BJ (cell line): ENCODE measurements around the gene KCNA10. TPM values are rescaled to one million over a fixed set of nuclear protein-coding genes. Genes with fewer than 3 reads are reported as not detected.

Experiments used
- CTCF ChIA-PET: fragments of 350-600 bp; formaldehyde crosslinking; extraction: SDS; loops from one replicate; lab custom pipeline; 2021; ENCODE audit warnings: antibody characterized with exemption, inconsistent platforms; lab: Yijun Ruan, JAX
- POLR2A ChIA-PET: fragments of 300-600 bp; sonication (Branson Sonifier 250); formaldehyde crosslinking; extraction: SDS; loops from one replicate; lab custom pipeline; 2021; ENCODE audit warnings: antibody characterized with exemption; lab: Charles Lee
- DNase-seq: peaks from one replicate; pipeline ENCODE4 v3.0.0-alpha.2; 2011; ENCODE audit warnings: low read depth
- H3K27me3 ChIP-seq: 2 replicates; pipeline ENCODE4 v1.6.0; 2011; ENCODE audit warnings: low read length; ENCODE audit not compliant: control insufficient read depth, insufficient read depth
- H3K36me3 ChIP-seq: 2 replicates; pipeline ENCODE4 v1.5.1; 2011; ENCODE audit warnings: low read length; ENCODE audit not compliant: control insufficient read depth, insufficient read depth
- H3K4me3 ChIP-seq: 2 replicates; pipeline ENCODE4 v1.5.1; 2011; ENCODE audit warnings: low read depth, mild to moderate bottlenecking, control low read depth, low read length
- polyA plus RNA-seq: library from polyadenylated mRNA; depleted of rRNA; stranded (reverse); fragments of >200 nt; gene quantifications from 2 replicates; pipeline ENCODE4 v1.2.3, GENCODE V29; 2011
- TF ChIP-seq, protein P1 (sequence below): IDR thresholded peaks from 2 replicates; pipeline ENCODE4 v1.5.1; 2011; ENCODE audit warnings: low read depth, mild to moderate bottlenecking, control low read depth, inconsistent platforms, low read length, moderate library complexity; ENCODE audit not compliant: insufficient read depth

The KCNA10 gene
- polyA plus RNA-seq, 1 experiment, result not detected

DNA sequence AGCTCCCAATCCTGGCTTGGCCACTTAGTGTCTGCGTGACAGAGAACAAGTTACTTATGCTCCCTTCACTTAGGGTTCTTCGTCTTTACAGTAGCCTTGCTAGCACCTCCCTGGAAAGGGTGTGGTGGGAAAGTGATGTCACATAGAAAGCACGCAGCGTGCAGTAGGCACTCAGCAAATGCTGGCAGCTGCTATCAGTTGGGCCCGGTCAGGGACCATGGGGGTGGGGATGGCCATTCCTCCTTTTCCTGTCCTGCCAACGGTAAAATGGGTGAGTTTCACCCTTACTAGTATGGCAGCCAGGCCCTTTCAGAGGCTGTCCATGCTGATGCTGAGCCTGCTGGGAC, 6.2 kb upstream of the KCNA10 start:
- ChIA-PET CTCF (interaction anchor here (0.6 to 4.8 kb wide), 9 partner anchors 12 to 696 kb away, joined by 3 to 31 read pairs (median 4); no protein-coding TSS in a partner anchor), POLR2A (no interaction called here)
- peaks cover 13% of the 10 kb centered on the region for H3K27me3 ChIP-seq
- no peak overlapping the region for H3K4me3 ChIP-seq
- no peak for DNase-seq
- TF ChIP-seq, protein P1, sequence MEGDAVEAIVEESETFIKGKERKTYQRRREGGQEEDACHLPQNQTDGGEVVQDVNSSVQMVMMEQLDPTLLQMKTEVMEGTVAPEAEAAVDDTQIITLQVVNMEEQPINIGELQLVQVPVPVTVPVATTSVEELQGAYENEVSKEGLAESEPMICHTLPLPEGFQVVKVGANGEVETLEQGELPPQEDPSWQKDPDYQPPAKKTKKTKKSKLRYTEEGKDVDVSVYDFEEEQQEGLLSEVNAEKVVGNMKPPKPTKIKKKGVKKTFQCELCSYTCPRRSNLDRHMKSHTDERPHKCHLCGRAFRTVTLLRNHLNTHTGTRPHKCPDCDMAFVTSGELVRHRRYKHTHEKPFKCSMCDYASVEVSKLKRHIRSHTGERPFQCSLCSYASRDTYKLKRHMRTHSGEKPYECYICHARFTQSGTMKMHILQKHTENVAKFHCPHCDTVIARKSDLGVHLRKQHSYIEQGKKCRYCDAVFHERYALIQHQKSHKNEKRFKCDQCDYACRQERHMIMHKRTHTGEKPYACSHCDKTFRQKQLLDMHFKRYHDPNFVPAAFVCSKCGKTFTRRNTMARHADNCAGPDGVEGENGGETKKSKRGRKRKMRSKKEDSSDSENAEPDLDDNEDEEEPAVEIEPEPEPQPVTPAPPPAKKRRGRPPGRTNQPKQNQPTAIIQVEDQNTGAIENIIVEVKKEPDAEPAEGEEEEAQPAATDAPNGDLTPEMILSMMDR, result no peak
- no peaks in the 10 kb centered on the region for H3K36me3 ChIP-seq

- no peak for DNase-seq
- Histone ChIP-seq H3K27me3 (peaks cover 14% of the 10 kb centered on the region), H3K36me3 (no peaks in the 10 kb centered on the region), H3K4me3 (no peak overlapping the region)
- ChIA-PET CTCF (interaction anchor here (0.6 to 4.8 kb wide), 19 partner anchors 9 to 696 kb away, joined by 3 to 31 read pairs (median 4); no protein-coding TSS in a partner anchor), POLR2A (no interaction called here)
- TF ChIP-seq, protein P1, result peak; percentile 66
These were observed 5.6 kb upstream of the KCNA10 start for GRCh38 chr1:110524311-110525248.

DNA sequence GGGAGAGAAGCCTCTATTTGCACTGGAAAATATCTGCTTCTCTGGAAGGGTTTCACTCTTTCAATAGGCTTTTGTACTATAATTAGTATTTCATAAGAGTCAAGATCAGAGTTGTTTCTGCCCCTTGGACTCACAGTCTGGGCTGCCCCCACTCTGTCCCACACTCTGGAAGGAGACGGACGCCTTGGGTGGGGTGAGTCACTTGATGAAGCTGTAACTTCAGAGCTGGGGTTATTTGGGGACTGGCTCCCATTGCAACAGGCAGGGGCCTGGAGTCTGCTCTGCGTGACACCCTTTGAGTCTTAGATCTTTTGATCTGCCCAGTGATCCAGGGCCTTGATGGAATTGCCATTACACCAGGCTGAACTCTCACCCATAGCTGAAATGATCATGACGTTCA, 4.0 kb upstream of the KCNA10 start:
- ChIA-PET POLR2A (no interaction called here), CTCF (interaction anchor here (1.2 to 4.8 kb wide), 9 partner anchors 10 to 260 kb away, joined by 3 to 31 read pairs (median 6); no protein-coding TSS in a partner anchor)
- Histone ChIP-seq H3K36me3 (no peaks in the 10 kb centered on the region), H3K27me3 (peaks cover 13% of the 10 kb centered on the region), H3K4me3 (no peak overlapping the region)
- DNase-seq, result no peak
- TF ChIP-seq, protein P1, result no peak

GRCh38 chr1:110522560-110522959, 3.6 kb upstream of the KCNA10 start:
- no peak for DNase-seq
- TF ChIP-seq, protein P1, result no peak
- H3K36me3 ChIP-seq, result no peaks in the 10 kb centered on the region
- ChIA-PET CTCF (interaction anchor here (1.2 to 4.8 kb wide), 6 partner anchors 10 to 260 kb away, joined by 3 to 31 read pairs (median 9); no protein-coding TSS in a partner anchor), POLR2A (no interaction called here)
- H3K27me3 ChIP-seq, result peaks cover 11% of the 10 kb centered on the region
- no peak overlapping the region for H3K4me3 ChIP-seq

- H3K36me3 ChIP-seq, result no peaks in the 10 kb centered on the region
- TF ChIP-seq, protein P1, result no peak
- DNase-seq, result no peak
- POLR2A ChIA-PET, result no interaction called here
- H3K4me3 ChIP-seq, result no peak overlapping the region
- CTCF ChIA-PET, result interaction anchor here (0.9 kb wide), 1 partner anchor 98 kb away, joined by 4 read pairs; no protein-coding TSS in a partner anchor
- peaks cover 10% of the 10 kb centered on the region for H3K27me3 ChIP-seq
These were observed 1.9 kb upstream of the KCNA10 start for GRCh38 chr1:110520827-110521226.
